Measurements from ENCODE around the gene WASF3. TPM values are rescaled to one million over a fixed set of nuclear protein-coding genes. Genes with fewer than 3 reads are reported as not detected.

The WASF3 gene
- total RNA-seq, 1 donor from 2014 or later, result 7.1 TPM

DNA sequence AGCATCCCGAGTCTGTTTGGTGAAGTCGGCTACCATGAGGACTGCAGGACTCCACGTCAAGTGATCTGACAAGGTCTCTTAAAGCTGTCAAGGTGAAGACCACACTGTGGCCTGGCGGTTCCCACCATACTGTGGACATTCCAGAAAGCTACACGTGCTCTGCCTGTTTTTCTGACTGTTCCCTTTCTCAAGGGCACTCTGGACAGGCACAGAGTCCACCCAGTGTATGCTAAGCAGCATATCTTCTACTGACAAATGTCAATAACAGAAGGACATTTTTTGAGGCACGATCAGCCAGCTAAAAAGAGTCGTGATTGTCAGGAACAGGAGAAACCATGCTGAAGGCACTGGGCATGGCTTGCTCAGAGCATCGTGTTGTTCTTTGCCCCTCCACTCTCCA lies 12.8 kb upstream of the WASF3 start:
- DNase-seq, result no peak

- DNase-seq, result no peak
Measured at GRCh38 chr13:26548205-26548765, 9.2 kb upstream of the WASF3 start.

- DNase-seq, result no peak
Measured at GRCh38 chr13:26549713-26550112, 7.8 kb upstream of the WASF3 start.

DNA sequence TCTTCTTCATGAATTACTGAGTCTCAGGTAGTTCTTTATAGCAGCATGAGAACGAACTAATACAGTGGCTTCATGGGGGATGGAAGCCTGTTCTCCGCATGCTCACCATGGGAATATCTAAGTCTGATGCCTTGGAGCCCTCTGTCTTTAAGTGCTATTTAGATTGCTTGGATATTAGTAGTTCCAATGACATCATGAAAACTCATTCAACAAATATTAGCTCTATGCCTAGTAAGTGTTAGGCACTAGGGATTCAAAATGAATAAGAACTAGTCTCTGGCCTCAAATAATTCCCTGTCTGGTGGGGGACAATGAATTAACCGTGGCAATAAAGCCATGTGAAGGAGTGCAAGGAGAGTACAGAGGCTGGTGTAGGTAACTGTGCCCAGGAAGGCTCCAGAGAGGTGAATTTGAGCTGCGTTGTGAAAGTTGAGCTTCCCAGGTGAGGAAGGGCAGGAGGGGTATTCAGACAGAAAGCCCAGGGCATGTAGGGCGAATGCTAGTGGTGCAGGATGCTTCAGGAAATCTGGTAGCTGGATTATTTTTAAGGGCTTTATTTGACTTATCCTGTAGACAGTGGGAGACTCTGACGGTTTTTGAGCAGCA lies 6.1 kb upstream of the WASF3 start:
- no peak for DNase-seq

DNA sequence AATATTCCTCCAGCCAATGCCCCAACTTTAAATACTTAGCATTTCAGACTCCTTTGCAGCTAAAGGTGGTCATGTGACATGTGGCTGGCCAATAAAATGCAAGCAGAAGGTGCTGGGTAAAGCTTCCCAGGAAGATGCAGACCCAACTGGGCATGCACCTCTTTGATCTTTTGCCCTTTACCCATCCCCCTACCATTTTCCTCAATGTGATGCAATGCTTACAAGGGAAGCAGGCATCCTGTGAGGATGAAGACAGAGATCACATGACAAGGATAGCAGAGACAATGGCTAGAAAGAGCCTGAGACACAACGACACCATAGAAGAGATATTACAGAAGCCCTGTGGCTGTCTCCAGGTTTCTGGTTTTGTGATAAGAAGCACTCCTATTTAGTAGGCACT lies 2.1 kb upstream of the WASF3 start:
- no peak for DNase-seq

GRCh38 chr13:26557051-26557392 lies 461 bp upstream of the WASF3 start:
- DNase-seq, result no peak

DNA sequence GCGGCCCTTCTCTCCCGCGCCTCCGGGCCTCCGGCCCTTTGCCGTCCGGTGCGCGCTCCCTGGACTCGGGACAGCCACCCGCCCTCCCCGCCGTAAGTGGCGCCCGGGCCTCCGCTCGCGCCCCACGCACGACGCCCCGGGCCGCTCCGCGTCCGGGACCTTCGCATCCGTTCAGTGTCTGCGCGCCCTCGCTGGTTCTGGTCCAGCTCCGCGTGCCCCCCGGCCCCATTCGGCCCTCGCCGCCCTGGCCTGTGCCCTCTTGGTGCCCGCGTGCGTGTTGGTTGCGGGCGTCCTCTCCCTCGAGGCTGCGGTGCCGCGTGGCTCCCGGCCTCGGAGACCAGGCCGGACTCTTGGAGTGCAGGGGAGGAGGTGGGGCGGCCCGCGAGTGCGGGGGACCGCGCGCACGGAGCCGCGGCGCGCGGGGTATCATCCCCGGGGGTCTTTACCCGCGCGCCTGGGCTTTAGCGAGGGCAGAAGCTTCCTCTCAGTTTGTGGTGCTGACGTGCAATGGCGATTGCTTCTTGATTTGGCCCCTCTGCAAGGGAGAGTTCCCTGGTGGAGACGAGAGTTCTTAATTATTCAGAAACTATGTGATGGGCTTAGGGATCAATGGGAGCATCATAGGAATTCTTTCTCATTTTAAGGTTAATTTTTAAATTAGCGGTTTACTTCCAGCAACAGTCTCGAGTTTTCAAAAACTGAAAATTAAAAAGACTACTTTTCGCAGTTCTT lies 757 bp downstream of the WASF3 start:
- DNase-seq, result peak; percentile 20

DNA sequence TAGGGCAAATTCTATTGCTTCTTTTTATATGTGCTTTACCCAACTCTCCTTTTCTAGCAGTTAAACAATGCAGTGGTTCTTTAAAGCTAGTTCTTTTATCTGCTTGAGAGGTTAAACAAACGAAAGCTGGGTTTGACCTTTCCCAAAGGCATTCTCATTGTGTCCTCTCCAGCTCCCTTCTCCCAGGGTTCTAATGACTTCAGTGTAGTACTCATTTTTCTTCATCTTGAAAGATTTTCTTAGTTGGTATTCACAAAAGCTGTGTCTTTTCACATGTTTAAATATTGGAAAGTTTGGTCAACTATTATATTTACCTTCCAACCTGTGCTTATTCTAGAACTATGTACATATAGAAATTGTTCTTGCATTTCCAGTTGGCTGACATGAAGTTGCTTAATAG lies 1.5 kb downstream of the WASF3 start:
- DNase-seq, result no peak

DNA sequence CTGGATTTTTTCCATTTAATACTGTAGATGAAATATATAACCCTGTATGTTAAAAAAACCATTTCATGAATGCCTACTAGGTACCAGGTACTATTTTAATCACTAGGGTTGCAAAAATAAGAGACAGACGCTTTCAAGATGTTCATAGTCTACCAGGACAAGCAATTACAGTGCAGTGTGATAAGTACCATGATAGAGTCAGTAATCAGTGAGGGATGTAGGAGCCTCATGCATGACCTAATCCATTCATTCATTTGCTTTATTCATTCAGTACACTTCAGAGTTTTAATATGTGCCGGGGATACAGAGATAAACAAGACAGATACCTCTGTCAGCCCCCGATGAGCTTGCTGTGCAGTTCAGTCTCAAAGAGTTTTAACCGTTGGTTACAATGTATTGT lies 3.0 kb downstream of the WASF3 start:
- DNase-seq, result no peak

GRCh38 chr13:26561067-26561466 lies 3.6 kb downstream of the WASF3 start:
- DNase-seq, result no peak

GRCh38 chr13:26561651-26562511 lies 4.4 kb downstream of the WASF3 start:
- DNase-seq, result no peak

DNA sequence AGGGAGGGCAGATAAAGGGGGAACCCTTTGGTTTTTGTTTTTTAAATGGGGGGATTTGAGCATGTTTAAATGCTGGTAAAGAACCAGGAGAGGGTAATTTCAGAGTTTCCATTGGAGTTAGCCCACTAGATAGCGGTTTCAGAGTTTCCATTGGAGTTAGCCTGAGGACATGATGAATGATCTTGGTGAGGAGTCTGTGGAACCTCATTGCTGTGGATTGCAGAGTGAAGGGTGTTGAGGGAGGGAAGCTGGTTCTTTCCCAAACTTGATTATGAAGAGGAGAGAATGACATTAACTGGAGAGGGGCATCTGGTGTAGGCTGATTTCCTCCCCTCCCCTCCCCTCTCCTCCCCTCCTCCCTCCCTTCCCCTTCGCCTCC lies 5.0 kb downstream of the WASF3 start:
- DNase-seq, result no peak

DNA sequence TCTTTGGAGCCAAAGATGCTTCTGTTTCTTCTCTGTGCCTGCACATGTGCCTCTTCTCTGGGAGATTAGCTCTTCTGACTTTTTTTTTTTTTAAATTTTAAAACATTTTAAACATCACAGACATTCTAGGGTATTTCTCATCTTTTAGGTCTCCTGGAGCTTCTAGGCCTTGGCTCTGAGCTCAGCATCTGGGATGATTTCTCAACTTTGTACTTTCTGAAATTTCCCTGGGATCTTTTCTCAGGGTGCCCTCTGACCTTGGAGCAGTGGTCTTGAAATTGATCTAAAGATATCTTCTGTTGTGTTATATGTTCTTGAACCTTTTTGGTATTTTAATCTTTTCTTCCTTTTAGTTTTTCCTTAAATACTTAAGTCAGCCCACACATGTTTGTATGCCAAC lies 6.2 kb downstream of the WASF3 start:
- DNase-seq, result no peak

GRCh38 chr13:26568132-26568815 lies 10.8 kb downstream of the WASF3 start:
- DNase-seq, result no peak

- DNase-seq, result no peak
Measured at GRCh38 chr13:26571518-26571917, 14.0 kb downstream of the WASF3 start.

DNA sequence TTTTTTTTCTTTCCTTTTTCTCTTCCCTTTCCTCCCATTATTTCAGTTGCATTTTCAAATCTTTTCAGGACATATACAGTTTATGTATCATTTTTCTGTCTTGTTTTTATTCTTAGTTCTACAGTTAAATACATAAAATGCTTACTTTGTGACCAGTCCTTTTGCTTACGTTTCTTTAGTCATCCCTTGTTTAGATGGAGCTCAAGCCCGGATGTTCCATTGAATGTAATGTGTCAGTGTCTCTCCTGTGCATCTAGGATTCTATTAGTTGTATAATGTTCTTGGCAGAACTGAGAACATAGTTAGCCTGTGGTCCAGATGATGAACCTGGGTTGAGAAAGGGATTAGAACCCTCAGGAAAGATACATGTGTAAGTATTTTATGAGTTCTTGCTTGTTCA lies 17.8 kb downstream of the WASF3 start:
- DNase-seq, result no peak

- no peak for DNase-seq
Measured at GRCh38 chr13:26579580-26579979, 22.1 kb downstream of the WASF3 start.

GRCh38 chr13:26583662-26584061 lies 26.2 kb downstream of the WASF3 start:
- no peak for DNase-seq

DNA sequence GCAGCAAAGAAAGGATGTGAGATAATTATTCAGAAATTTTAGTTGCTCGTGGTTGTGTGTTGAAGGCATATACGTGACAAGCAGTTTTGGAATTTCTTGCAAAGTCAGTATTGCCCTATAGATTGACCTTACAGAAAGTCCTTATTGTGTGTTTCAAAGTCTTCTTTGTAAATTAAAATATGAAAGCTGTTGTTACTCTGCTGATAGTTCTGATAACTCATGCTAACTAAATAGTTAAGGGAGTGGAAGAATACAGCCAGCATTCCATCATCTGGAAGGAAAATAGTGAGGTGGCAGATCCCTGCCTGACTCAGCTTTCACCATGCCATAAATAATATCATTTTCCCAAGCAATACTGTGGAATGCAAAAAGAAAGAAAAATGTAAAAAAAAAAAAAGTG lies 27.2 kb downstream of the WASF3 start:
- DNase-seq, result no peak

GRCh38 chr13:26585136-26585535 lies 27.7 kb downstream of the WASF3 start:
- no peak for DNase-seq

DNA sequence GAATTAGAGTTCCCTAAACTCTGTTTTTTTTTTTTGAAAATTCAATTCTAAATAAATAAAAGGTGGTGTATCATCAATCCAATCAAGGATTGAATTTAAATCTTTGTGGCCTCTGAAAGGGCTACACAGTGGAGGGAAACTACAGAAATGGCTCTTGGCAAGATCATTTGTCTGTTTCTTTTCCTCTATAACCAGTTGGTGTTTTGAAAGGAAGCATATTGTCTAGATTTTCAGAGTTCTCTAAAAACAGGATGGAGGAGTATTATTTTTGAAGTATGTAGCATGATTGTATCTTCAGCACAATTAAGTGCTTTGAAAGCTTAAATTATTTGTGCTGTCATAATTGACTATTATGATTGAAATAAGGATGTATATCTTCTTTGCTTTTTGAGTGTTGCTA lies 29.8 kb downstream of the WASF3 start:
- DNase-seq, result no peak

- no peak for DNase-seq
Measured at GRCh38 chr13:26589226-26589625, 31.7 kb downstream of the WASF3 start.

- peak; percentile 32 for DNase-seq
Measured at GRCh38 chr13:26589754-26590153, 32.3 kb downstream of the WASF3 start.
